A549 (cell line): Measurements from ENCODE around the gene CABP4.

Experiments
- BHLHE40 ChIP-seq: IDR thresholded peaks from 2 replicates; pipeline ENCODE4 v1.6.1; 2012; ENCODE audit warnings: low read depth, low read length, inconsistent platforms
- CHD4 ChIP-seq: fragments of 200-600 bp; sonication (generic); IDR thresholded peaks from 2 replicates; pipeline ENCODE4 v1.6.1; 2016; ENCODE audit warnings: antibody characterized with exemption, mild to moderate bottlenecking, borderline replicate concordance
- EP300 ChIP-seq, 2 experiments: fragments of >200 bp; sonication (Bioruptor Twin); formaldehyde crosslinking; IDR thresholded peaks; 2 replicates in 1 of 2; 3 replicates in 1 of 2; pipeline ENCODE4 v1.6.1; 2016 to 2017
- MAX ChIP-seq: IDR thresholded peaks from 2 replicates; pipeline ENCODE4 v1.6.1; 2012
- POLR2A ChIP-seq: IDR thresholded peaks from 2 replicates; pipeline ENCODE4 v1.6.1; 2012; ENCODE audit warnings: mild to moderate bottlenecking, low read length
- RARB ChIP-seq: fragments of 250-450 bp; sonication (Bioruptor Pico); IDR thresholded peaks from 2 replicates; pipeline ENCODE4 v1.8.0; 2021; ENCODE audit warnings: mild to moderate bottlenecking, moderate library complexity
- RFX5 ChIP-seq: fragments of 450-650 bp; IDR thresholded peaks from 2 replicates; pipeline ENCODE4 v1.7.1; 2014; ENCODE audit warnings: antibody characterized with exemption, mild to moderate bottlenecking, moderate library complexity
- ZC3H11A ChIP-seq: fragments of 450-650 bp; IDR thresholded peaks from 2 replicates; pipeline ENCODE4 v1.6.1; 2014; ENCODE audit warnings: antibody characterized with exemption, mild to moderate bottlenecking
- TF ChIP-seq, protein P1 (sequence below): fragments of >200 bp; sonication (Bioruptor Twin); formaldehyde crosslinking; IDR thresholded peaks from 3 replicates; pipeline ENCODE4 v1.5.1; 2016

DNA sequence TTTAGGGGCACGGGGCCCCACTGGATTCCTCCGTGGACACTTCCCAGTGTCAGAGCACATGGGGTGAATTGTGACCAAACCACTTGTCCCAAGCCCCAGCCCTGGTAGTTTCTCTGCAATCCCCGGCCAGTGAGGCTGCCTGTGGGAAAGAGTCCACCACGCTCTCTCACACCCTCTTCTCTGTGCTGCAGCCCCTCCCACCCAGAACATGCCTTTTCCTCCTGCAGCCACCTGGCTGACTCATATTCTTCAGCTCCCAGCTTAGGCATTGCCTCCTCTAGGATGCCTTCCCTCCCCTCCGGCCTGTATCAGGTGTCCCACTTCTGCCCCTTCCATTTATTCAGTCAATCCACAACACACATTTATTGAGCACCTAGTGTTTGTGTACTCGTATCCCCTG is 32.3 kb upstream of the CABP4 start:
- TF ChIP-seq, protein P1, sequence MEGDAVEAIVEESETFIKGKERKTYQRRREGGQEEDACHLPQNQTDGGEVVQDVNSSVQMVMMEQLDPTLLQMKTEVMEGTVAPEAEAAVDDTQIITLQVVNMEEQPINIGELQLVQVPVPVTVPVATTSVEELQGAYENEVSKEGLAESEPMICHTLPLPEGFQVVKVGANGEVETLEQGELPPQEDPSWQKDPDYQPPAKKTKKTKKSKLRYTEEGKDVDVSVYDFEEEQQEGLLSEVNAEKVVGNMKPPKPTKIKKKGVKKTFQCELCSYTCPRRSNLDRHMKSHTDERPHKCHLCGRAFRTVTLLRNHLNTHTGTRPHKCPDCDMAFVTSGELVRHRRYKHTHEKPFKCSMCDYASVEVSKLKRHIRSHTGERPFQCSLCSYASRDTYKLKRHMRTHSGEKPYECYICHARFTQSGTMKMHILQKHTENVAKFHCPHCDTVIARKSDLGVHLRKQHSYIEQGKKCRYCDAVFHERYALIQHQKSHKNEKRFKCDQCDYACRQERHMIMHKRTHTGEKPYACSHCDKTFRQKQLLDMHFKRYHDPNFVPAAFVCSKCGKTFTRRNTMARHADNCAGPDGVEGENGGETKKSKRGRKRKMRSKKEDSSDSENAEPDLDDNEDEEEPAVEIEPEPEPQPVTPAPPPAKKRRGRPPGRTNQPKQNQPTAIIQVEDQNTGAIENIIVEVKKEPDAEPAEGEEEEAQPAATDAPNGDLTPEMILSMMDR = no peak
- TF ChIP-seq BHLHE40 (no peak), POLR2A (no peak), ZC3H11A (no peak), RARB (CRISPR knock-in tag) (no peak), EP300 (IDR thresholded peaks at IDR 0.05) (no peak), MAX (no peak), CHD4 (no peak), RFX5 (no peak)
